GM19240 (cell line): Measurements from ENCODE around the gene AKAP13.
A peak's percentile ranks its signal among the peaks of the same experiment; 100 is the strongest.

Experiments used
- DNase-seq: peaks from one replicate; pipeline ENCODE4 v3.0.0; 2011; ENCODE audit warnings: low spot score; ENCODE audit not compliant: insufficient read length

Gene AKAP13

DNA sequence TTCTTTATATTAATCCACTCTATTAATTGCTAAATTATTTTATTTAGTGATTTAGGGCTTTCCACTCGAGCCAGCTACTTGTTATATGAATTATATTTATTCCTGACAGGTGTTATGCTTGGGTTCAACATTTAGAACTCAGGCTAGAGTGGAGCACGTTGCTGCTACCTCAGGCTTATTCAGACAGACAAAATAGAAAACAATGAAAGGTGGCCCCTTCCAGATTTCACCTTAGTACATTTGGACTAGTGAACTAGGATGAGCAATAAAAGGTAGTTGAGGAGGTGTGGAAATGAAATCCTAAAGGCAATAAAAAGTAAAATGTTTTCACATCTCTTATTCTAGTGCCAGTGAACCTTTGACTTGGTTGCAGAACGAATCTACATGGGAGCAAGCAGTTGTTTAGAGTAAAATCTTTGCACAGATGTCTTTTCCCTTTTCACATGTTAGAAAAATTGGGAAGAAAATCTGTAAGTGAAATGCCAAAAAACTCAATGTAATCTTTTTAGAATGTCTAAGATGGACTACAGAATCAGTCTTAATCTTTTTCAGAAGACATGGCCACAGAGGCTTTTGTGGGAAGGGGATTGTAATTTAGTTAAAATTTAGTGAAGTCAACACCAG lies 63.8 kb downstream of the AKAP13 start:
- DNase-seq, result no peak

DNA sequence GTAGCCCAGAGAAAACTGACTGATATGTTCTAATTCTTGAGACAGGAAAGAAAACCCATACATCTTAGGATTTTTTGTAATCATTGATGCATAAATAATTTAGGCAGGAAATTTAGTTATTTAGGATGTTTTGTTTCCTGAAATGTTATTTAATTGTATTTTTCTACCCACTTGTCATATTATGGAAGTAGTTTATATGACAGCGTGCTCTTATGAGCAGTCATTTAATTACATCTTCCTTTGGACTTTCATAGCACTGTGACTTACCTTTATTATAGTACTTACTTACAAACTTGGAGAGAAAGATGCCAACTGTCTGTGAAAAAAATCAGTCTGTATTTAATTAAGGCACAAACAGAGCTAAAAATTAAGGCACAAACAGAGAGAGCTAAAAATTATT lies 65.0 kb downstream of the AKAP13 start:
- DNase-seq, result no peak

DNA sequence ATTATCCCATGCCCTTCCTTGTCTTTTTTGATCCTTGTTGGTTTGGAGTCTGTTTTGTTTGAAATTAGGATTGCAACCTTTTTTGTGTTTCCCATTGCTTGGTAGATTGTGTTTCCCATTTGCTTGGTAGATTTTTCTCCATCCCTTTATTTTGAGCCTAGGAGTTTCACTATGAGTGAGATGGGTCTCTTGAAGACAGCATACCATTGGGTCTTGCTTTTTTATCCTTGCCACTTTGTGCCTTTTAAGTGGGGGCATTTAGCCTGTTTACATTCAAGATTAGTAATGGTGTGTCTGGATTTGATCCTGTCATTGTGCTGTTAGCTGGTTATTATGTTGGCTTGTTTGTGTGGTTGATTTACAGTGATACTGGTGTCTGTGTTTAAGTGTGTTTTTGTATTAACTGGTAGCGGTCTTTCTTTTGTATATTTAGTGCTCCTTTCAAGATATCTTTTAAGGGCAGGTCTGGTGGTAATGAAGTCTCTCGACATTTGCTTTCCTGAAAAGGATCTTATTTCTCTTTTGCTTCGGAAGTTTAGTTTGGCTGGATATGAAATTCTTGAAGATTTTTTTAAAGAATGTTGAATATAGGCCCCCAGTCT lies 70.8 kb downstream of the AKAP13 start:
- DNase-seq, result no peak

DNA sequence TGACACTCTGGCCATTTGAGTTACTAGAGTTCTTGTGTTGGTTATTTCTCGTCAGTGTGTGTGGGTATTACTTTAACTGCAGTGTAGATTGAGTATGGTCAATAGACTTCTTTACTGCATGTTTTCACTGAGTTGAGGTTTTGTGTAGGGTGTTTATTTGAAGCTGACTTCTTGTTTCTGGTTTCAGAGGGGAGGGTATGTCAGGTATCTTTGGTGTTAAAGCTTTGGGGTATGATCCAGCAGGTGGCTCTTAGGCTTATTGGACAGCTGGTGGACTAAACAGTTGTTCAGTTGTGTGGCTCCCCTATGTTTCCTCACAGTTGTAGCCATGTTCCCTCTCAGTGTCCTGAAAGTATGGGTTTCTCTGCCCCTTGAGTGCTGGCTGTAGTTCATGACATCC lies 72.0 kb downstream of the AKAP13 start:
- DNase-seq, result no peak

DNA sequence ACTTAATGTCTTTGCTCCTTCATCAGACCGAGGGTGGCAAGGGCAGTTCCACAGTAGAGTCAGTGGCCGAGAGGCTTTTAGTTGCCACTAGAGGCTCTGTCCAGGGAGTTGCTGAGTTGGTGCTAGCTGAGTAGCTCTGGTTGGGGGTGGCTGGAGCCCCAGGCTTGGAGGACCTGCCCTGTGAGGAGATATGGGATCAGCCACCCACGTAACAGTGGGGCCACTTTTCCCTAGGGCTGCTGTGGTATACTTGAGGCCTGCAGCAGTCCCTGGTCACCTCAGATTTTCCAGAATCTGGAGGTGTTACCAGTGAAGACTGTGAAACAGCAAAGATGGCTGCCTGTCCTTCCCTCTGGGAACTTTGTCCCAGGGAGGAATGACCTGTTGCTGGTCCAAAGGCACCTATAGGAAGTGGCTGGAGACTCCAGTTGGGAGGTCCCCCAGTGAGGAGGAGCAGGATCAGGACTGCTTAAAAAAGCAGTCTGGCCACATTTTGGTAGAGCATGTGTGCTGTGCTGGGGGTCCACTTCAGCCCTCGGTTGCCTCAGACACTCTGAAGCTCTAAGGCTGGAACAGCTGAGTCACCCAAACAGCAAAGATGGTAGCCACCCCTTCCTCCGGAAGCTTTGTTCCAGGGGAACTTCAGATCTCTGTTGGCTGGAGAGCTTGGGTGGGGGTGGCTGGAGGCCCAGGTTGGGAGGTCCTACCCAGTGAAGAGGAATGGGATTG lies 72.9 kb downstream of the AKAP13 start:
- no peak for DNase-seq

DNA sequence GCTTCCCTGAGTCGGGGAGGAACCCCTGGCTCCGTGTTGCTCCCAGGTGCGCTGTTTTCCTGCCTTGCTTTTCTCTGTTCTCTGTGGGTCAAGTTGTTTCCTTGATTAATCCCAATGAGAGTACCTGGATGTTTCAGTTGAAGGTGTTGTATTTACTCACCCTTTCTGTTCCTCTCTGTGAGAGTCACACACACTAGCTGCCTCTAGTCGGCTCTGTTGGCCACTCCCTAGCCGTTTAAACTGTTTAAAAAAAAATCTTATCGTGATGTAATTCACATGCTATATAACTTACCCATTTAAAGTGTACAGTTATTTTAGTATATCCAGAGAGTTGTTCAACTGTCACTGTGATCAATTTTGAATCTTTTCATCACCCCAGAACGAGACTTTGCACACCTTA lies 74.0 kb downstream of the AKAP13 start:
- no peak for DNase-seq

DNA sequence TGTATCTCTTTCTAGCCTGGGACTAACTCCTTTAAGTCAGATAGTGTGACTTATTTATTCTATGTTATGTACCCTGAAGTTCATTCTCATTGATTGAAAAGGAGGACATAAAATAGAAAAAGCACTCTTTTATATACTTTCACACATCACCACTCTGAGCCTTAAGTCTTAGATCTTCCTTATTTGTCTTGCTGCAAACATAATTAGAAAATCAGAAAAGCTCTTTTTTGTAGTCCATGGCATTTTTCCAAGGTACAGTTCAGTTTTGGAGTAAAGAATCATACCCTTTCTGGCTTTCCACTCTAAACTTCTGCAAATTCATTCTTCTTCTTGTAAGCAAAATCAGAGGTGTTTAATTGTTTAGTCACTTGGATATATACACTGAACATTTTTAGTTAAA lies 75.5 kb downstream of the AKAP13 start:
- DNase-seq, result no peak

DNA sequence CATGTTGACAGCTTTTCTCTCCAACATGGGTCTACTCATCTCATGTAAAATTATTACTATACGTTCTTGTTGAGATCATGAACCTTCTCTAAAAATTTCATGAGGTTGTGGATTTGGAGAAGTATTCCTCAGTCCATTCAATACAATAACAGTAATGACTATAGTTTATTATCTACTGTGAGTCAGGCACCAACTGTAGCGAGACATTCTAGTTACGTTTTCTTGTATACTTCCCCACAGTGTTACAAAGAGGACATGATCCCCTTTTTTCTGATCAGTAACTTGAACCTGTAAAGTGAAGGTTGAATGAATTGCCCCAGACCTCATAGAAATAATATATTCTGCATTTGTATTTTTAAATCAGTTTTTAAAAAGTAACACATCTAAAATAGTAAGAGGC lies 76.4 kb downstream of the AKAP13 start:
- DNase-seq, result no peak

DNA sequence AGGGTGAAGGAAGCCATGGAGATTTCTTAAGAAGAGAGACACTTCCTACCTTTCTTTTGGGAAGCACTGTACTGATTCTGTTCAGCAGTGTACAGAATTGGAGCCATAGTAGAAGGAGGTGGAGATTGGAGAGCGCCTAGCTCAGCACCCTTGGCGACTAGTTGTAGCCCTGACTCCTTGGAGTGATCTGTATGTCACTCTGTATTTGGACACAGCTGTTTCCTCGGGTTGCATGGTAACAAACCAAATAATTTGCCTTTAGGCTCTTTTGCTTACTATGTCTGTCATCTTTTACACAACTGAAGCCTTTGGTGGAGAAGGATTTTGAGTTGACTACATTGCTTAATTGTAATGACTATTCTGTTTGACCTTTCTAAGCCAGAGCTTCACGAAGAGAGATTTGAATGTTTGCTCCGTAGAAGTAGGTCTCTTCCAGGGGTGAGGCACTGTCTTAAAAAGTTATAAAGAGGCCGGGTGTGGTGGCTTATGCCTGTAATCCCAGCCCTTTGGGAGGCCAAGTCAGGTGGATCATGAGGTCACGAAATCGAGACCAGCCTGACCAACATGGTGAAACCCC lies 77.1 kb downstream of the AKAP13 start:
- DNase-seq, result peak; percentile 37

DNA sequence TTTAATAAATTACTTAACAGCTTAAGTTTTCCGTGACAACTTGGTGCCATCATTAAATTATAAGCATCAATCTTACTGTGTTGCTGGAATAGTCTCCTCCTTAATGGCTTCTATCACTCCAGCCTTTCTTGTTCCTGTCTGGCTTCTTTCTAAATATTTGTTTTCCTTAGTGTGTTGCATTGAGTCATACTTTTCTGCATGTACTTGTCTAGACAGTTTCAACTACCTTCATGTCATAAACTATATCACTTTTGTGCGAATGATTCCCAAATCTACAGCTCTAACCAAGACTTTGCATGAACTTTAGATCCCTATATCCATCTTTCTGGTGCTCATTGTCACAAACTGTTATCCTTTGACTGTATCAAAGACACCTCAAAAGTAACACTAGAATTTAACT lies 78.4 kb downstream of the AKAP13 start:
- no peak for DNase-seq

DNA sequence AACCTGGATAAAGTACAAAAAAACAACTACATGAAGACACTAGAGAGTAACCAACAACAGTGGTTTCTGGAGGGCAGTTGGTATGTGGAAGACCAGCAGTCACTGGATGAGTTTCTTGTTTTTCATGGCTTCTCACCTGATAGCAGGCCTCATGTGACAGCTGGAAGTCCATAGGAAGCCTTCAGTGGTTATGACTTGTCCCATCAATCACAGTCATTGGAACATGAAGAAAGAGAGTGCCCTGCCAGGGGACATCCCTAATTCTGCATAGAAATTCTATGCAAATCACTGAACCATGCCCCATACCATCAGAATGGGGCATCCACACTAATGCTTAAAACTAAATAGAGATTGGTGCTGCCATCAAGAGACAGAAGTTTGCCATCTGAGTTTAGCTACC lies 81.6 kb downstream of the AKAP13 start:
- DNase-seq, result no peak

DNA sequence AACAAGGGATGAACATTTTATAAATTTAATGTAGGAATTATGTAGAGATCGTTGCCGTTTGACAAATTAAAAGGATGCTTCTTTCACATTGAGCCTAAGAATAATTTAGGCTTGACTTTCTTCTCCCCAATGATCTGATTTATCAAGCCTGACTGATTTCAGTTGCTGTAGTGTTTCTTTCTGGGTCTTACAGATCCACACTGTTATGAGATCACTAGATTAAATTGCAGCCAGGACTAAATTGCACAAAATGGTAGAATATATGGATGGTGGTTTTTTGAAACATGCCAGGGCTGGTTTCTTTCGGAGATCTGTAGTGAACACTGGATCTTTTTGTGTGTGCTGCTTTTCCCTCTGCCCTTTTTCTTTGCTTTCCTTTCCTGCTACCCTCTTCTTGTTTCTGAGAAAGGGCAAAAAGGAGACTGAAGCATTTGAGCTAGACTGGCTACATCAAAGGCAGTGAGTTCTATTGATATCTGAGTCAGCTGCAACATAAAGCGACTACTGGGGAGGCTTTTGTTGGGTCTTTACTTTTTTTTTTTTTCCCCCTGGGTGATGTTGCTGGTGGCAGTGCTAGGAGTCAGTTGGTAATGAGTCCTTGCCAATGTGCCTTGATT lies 83.0 kb downstream of the AKAP13 start:
- DNase-seq, result no peak

DNA sequence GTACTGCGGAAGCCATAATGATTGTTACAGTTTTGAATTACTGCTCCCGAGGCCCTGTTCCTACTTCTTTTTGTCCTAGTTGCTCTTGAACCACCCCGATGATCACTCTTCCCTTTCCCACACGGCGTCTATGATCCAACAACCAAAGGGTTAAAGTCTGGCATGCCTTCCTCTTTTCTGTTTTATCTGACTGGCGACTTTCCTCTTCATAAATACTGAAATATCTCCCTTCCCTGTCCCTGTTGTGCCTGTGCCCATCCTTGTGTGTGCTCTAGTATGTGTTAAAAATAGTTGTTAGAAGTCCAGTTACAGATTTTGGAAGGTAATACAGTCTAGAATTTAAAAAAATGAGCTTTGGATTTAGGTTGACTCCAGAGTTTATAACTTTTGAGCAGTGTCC lies 83.6 kb downstream of the AKAP13 start:
- no peak for DNase-seq

DNA sequence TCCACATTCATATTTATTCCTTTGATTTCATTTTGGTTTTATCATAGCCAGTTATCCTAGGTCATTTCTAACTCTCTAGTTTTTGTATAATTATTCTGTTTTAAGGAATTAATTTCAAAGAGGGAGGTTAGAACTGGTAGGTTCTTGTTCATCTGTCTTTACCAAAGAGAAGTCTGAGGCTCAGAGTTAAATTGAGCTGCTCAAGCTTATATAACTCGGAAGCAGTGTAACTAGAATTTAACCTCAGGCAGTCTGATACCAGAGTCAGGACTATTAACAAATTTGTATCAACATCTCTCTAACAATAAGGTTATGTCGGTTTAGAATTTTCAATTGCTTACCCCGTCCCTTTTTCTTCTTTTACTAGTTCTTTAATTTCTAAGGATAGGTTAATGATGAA lies 84.1 kb downstream of the AKAP13 start:
- no peak for DNase-seq

DNA sequence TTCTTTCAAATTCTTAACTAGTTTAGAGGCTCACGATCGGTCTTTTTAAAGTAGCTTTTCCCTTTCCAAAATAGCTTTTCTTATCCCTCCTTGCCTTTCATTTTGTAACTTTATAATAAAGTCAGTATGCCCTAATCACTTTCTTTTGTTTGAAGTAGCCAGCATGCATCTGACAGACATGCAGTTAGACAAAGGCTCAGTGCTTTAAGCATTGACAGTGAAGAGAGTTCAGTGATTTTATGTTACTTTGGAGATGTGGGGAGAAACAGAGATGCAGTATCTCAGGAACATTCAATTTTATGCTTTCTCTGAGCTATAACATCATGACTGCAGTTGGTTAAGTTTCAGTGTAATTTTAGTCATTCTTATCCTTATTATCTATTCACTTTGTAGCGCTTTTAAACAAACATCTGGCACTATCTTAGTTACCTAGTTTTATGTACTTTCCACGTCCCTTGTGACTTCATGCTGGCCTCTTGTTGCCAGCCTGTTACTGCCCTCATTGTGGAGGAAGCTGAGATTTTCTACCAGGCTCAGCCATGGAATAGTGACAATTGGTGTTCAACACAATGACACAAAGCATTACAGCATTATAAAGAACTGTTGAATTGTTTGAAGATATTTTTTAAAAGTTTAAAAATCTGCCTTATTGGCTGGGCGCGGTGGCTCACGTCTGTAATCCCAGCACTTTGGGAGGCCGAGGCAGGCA lies 90.3 kb downstream of the AKAP13 start:
- no peak for DNase-seq

DNA sequence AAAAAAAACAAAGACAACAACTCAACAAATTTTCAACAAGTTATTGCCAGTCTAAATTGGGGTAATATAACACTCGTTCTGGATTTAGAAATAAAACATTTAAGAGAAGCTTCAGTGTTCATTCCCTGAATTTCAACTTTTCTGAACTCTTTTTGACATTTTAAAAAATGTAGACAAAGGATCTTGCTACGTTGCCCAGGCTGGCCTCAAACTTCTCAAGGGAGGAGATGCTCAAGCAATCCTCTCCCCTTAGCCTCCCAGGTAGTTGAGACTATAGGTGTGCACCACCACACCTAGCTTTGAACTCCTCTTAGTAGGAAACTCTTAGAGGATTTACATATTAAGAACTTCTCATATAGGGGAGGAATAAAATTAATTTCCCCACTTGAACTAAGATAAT lies 91.9 kb downstream of the AKAP13 start:
- DNase-seq, result no peak

DNA sequence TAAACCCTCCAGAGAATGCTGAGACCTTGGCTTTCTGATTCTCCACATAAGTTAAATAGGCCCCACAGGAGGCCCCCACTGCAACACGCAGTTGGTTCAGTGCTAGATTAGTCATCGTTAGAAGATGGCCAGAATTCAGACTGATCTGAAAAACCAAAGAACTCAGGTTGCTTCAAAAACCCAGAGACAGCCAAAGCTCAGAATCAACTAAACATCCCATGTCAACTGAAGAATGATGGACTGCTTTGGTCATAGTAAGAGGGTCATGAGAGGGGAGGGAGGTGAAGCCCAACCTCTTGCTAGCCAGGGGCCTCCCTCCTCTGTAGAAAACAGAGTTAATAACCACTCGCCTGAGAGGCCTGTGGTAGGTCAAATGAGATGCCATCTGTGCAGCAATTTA lies 93.1 kb downstream of the AKAP13 start:
- no peak for DNase-seq

DNA sequence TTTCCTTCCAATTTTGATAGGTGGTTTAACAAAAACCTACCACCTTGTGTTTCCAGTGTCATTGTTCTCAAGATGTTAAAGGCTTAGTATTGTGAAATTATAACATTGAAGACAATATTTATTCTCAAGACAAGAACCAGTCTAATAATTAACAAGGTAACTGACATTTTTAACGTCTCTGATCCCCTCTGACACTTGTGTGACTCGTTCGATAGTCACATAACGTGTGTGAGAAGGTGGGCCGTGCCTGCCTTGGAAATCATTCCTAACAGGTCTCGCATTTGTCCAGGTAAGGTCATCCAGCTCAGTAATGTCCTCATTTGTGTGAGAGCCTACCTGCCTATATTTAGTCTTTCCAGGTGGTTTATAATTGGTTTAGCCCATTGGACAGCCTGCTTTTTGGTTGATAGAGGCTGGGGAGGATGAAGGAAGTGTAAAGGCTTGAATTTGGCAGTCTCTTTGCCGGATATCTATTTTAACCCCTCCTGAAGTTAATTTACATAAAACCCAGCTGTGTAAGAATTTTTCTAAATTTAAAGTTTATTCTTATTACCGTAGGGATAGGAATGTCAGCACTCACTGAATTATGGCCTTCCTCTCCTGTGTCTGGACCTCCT lies 94.4 kb downstream of the AKAP13 start:
- no peak for DNase-seq

DNA sequence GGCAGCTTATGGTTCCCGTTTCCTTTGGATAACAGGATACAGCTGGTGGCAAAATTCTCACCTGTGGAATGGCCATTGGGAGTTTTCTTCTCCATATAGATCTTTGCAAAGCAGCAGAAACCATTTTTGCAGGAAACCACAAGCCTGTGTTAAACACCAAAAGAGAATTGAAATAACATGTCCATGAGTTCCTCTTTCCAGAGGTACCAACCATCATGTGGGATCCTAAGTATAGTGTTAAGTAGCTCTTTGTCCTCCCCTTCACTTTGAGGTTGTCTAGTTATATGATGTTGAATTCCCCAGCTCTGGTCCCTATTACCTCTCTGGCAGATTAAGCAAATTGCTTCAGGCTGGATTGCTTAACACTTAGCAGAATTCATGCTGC lies 94.9 kb downstream of the AKAP13 start:
- DNase-seq, result no peak

DNA sequence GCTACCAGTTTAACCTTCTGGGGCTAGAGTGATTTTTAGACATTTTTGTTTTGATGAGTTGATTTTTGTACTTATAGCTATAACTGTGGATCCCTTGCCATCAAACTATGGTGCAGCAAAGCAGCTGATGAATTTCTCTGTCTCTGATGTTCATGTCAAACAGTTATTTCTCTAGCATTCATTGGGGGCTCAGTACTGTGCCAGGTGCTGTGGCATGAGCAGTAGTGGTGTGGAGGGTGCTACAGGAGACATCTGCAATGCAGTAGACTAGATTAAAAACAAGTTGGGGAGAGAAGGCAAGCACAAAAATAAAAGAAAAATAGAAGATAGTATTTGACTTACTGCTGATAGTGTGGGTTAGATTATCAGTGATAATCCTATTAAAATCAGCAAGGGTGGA lies 95.3 kb downstream of the AKAP13 start:
- DNase-seq, result no peak

DNA sequence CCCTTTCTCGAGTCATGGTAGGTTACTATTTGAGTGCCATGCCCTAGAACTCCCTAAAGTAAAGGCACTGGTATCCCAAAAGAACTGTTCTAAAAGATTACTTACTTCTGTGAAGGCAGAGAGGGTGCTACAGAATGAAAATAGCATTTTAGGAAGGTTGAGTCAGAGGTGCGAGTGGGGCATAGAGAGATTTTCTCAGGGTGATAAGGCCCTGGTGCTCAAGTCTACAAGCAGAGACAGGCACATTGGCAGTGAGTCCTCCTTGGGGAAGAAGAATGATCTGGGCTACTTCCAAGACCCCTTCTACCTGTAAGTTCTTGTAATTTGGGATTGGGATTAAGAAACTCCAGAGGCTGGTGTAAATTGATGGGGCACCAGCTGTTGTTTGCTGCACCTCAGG lies 96.7 kb downstream of the AKAP13 start:
- no peak for DNase-seq
